ENCODE data around the gene PLXNA2.

The PLXNA2 gene, protein sequence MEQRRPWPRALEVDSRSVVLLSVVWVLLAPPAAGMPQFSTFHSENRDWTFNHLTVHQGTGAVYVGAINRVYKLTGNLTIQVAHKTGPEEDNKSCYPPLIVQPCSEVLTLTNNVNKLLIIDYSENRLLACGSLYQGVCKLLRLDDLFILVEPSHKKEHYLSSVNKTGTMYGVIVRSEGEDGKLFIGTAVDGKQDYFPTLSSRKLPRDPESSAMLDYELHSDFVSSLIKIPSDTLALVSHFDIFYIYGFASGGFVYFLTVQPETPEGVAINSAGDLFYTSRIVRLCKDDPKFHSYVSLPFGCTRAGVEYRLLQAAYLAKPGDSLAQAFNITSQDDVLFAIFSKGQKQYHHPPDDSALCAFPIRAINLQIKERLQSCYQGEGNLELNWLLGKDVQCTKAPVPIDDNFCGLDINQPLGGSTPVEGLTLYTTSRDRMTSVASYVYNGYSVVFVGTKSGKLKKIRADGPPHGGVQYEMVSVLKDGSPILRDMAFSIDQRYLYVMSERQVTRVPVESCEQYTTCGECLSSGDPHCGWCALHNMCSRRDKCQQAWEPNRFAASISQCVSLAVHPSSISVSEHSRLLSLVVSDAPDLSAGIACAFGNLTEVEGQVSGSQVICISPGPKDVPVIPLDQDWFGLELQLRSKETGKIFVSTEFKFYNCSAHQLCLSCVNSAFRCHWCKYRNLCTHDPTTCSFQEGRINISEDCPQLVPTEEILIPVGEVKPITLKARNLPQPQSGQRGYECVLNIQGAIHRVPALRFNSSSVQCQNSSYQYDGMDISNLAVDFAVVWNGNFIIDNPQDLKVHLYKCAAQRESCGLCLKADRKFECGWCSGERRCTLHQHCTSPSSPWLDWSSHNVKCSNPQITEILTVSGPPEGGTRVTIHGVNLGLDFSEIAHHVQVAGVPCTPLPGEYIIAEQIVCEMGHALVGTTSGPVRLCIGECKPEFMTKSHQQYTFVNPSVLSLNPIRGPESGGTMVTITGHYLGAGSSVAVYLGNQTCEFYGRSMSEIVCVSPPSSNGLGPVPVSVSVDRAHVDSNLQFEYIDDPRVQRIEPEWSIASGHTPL (N-terminal part only)

GRCh38 chr1:208243967-208244916, at the start of gene PLXNA2:
Gene PLXNA2 (minus strand): TSS chr1:208244384. CDS start chr1:208217922, 26,462 bp downstream.
- peak; percentile 38 to 55 for DNase-seq (ENCODE audit: low read depth in 1 of 2, low spot score in 1 of 2)

GRCh38 chr1:208292908-208293307, 48.7 kb upstream of the PLXNA2 start:
- DNase-seq (ENCODE audit: low read depth in 1 of 2, low spot score in 1 of 2), result no peak

GRCh38 chr1:208291923-208292711, 47.9 kb upstream of the PLXNA2 start:
- no peak for DNase-seq (ENCODE audit: low read depth in 1 of 2, low spot score in 1 of 2)

DNA sequence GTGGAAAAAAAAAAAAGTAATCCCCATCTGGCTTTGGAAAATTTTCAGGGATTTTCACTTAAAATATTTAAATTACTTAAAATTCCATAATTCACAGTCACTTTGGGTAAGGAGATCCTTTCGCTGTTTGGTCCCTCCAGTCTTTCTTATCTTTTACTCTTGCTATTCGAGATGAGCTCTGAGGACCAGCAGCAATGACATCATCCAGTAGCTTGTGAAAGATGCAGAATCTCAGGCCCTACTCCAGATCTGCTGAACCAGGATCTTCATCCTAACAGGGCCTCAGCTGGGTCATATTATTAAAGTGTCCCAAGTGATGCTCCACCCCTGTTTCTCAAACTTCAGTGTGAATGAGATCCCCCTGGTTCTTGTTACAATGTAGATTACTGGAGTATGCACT, 46.9 kb upstream of the PLXNA2 start:
- DNase-seq (ENCODE audit: low read depth in 1 of 2, low spot score in 1 of 2), result no peak

DNA sequence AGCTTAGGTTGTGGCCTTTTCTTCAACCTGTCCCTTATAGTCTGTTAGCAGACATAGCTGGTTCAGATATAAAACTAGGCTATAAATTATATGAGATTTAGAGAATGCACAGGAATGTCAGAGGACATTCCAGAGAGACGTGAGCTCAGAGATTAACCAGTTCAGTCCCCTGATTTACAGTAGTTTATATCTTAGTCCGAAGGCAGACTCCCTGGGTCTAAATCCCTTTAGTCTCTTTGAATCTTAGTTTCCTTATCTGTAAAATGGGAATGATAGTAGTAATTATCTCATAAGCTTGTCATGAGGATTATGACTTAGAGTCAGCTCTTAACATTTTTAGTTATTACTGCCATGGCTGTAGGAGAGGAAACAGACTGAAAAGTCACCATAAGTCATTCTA, 45.5 kb upstream of the PLXNA2 start:
- no peak for DNase-seq (ENCODE audit: low read depth in 1 of 2, low spot score in 1 of 2)

GRCh38 chr1:208288495-208288894, 44.3 kb upstream of the PLXNA2 start:
- DNase-seq (ENCODE audit: low read depth in 1 of 2, low spot score in 1 of 2), result no peak

DNA sequence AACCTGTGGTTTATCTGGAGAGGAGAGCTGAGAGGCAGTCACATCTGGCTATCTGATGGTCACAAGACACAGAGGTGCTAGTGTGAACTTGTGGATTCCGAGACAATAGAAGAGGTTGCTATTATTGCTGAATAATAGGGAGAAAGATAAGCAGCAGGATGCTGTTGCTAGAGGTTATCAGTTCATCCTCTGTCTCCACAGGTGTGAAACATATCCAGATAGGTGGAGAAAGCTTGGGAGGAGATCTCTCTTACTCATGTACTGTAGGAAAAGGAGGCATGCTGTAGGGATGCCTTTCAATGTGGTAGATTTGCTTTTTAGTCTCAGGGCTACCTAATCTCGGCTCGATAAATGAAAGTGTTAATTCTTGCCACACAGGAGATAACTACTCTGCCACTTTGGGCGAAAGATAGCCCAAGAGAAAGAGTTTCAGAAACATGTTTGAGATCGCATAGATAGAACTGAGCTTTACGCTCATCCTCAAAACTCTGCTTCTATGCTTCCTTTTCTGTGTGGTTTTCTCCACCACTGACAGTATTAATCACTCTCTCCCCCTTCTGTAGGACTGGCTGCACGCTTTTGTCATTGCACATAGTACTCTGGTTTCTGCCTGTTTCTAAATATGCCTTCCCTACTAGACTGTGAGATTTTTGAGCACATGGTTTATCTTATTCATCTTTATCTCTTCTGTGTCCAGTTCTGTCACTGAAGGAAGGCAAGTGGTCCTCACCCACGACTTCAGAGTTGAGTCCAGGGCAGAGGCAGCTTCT, 36.7 kb upstream of the PLXNA2 start:
- no peak for DNase-seq (ENCODE audit: low read depth in 1 of 2, low spot score in 1 of 2)

- no peak for DNase-seq (ENCODE audit: low read depth in 1 of 2, low spot score in 1 of 2)
Observed at GRCh38 chr1:208279826-208280588, 35.8 kb upstream of the PLXNA2 start.

DNA sequence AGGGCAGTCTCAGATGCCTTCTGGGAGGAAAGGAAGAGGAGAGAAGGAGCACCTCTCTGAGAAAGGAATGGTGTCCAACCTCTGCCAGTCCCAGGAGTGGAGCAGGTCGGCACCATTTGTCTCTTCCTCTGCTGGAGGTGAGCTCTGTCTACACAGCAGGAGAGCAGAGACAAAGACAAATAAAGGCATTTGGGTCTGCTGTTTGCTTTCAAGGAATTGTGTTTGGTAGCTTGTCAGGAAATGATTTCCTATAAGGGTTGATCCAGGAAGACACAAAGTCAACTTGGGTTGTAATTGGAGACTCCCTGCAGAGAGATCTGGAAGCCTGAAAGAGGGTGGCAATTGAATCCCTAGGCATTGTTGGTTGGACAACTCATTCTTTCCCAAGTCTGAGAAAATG, 34.5 kb upstream of the PLXNA2 start:
- no peak for DNase-seq (ENCODE audit: low read depth in 1 of 2, low spot score in 1 of 2)

GRCh38 chr1:208276757-208277435, 32.7 kb upstream of the PLXNA2 start:
- DNase-seq (ENCODE audit: low read depth in 1 of 2, low spot score in 1 of 2), result no peak

DNA sequence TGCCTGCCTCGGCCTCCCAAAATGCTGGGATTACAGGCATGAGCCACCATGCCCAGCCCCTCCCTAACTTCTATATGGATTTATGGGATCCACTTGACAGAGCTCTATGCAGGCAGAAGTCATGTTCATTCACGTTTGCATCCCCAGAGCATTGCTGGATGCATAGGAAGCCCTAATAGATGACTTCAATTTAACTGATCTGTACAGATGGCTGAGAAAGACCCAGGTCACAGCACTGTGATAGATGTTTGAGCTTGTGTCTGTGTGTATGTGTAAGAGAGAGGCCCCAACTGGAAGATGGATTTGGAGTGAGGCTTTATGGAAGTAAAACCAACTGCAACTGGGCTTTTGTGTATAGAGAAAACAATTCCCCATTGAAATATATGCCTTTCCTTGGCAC, 30.9 kb upstream of the PLXNA2 start:
- DNase-seq (ENCODE audit: low read depth in 1 of 2, low spot score in 1 of 2), result no peak

DNA sequence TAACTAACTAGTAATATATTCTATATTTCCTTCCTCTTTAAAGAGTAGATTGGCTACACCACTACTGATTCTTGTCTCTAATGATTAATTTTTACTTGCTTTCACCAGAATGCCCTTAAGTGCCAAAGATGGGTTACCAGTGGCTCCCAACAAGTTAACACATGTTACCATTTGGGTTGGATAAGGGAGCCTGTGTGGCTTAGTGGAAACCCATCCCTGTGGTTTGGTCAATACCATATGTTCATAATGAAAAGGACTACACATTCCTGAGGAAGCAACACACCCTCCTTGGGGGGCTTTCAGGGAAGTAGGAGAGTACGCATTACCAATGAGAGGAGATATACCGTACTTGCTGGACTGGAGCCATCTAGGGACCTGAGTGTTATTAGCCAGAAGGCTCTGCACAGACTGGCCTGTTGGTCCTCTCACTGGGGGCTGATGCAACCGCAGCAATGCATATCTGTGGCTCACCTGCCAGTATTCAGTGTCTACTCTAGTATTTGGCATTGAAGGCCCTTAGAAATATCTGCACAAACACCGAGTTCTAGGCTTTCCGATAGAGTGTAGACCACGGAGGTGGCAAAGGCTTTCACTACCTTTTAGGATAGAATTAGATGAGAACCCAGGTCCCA, 29.3 kb upstream of the PLXNA2 start:
- no peak for DNase-seq (ENCODE audit: low read depth in 1 of 2, low spot score in 1 of 2)

DNA sequence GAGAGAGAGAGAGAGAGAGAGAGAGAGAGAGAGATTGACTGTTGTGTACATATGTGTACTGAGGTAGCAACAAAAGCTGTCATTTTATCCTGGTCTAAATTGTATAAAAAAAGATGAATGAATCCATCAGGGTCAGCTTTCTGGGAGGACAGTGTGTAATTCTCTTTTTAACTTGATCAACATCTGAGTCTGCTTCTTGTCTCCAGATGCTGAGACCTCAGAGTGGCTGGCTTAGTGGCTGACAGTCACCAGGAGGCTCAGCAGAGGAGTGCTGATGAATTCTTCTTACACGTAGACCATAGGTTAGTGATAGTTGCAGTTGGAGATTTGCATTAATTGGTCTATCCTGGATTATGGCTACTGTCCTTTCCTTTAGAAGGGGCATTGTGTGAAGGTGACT, 28.5 kb upstream of the PLXNA2 start:
- no peak for DNase-seq (ENCODE audit: low read depth in 1 of 2, low spot score in 1 of 2)

DNA sequence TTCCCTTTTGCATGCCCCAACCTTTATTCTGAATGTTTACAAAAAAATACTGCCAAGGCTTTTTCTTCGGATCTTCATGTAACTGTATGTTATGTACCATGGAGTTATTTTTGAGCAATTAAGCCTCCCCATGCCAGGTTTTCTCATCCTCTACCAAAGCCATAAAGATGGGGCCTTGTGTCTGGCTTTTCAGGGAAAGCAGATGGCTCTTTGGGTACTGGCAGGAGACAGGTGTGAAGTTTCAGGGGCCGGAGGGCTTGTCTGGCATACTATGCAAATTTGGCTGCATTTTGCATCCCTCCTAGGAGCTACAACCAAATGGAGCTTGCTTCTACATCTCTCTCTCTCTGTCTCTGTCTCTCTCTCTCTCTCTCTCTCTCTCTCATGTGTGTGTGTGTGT, 28.1 kb upstream of the PLXNA2 start:
- DNase-seq (ENCODE audit: low read depth in 1 of 2, low spot score in 1 of 2), result no peak

DNA sequence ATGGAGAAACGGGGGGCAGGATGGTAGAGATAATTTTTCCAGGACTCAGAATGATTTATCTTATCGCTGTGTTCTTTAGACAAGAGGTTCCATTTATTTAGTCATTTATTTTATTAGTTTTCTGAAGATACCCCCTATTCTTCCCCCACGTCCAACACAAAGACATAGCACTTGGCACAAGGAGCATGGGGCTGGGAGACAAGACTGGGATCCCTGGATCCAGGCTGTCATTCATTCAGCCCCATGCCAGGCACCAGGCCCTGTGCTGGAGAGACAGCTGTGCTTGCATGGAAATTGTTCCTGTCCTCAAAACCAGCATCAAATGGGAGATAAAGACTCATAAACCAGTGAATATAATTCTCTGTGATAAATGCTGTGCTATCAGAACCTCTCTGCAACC, 27.1 kb upstream of the PLXNA2 start:
- DNase-seq (ENCODE audit: low read depth in 1 of 2, low spot score in 1 of 2), result no peak

DNA sequence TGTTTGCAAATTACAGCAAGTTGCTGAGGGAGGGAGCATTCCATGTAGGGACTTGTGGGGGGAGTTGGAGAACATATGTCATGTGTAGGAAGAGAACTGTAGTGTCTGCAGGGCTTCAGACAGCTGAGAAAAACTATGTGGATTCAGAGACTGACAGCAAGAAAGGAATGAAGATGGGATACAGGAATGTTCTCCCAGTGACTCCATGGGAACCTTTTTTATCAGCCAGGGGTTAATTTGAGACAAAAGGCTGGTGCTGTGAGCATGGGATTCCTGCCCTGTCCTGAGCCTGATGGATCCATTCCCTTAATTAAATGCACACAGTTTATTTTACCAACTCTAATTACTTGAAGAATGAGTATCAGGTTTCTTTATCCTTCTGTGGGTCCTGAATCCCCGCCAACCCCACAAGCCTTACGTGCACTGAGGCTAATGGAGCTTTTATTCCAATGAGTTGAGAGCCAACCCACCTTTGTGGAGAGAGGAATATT, 26.5 kb upstream of the PLXNA2 start:
- DNase-seq (ENCODE audit: low read depth in 1 of 2, low spot score in 1 of 2), result no peak

GRCh38 chr1:208269338-208269666, 25.1 kb upstream of the PLXNA2 start:
- no peak for DNase-seq (ENCODE audit: low read depth in 1 of 2, low spot score in 1 of 2)

Data from activated T-helper 1 cell treated with anti-CD3 and anti-CD28 coated beads, Interleukin-2, amount 50 U/mL, for 16 hours (primary cell).